Glutamatergic neuron (in vitro differentiated cells): ENCODE data around the gene AHSP. TPM values are rescaled to one million over a fixed set of nuclear protein-coding genes. Genes with fewer than 3 reads are reported as not detected.

Experiments
- DNase-seq: peaks from one replicate; pipeline ENCODE4 v3.0.0; 2022
- H3K27ac Mint-ChIP-seq: one replicate; pipeline ENCODE4 v1.8.0; 2020; ENCODE audit warnings: mild to moderate bottlenecking, mixed read lengths, inconsistent platforms; ENCODE audit not compliant: unreplicated experiment
- H3K27me3 Mint-ChIP-seq: one replicate; pipeline ENCODE4 v1.8.0; 2020; ENCODE audit warnings: mild to moderate bottlenecking, moderate library complexity, mixed read lengths, inconsistent platforms; ENCODE audit not compliant: unreplicated experiment
- H3K36me3 Mint-ChIP-seq: one replicate; pipeline ENCODE4 v1.8.0; 2020; ENCODE audit warnings: mild to moderate bottlenecking, mixed read lengths, inconsistent platforms; ENCODE audit not compliant: unreplicated experiment
- H3K4me1 Mint-ChIP-seq: one replicate; pipeline ENCODE4 v1.8.0; 2020; ENCODE audit warnings: mild to moderate bottlenecking, low read depth, mixed read lengths, inconsistent platforms; ENCODE audit not compliant: unreplicated experiment
- H3K4me3 Mint-ChIP-seq: one replicate; pipeline ENCODE4 v1.8.0; 2020; ENCODE audit warnings: mild to moderate bottlenecking, mixed read lengths, inconsistent platforms; ENCODE audit not compliant: unreplicated experiment
- H3K9me3 Mint-ChIP-seq: one replicate; pipeline ENCODE4 v1.8.0; 2020; ENCODE audit warnings: mild to moderate bottlenecking, moderate library complexity, mixed read lengths, inconsistent platforms; ENCODE audit not compliant: unreplicated experiment
- total RNA-seq: library from RNA; stranded (reverse); fragmentation: NEBNext Ultra II Directional; extraction: Animal tissue kit (Norgen Biotek cat#: 25700); gene quantifications from one replicate; pipeline ENCODE4 v1.2.1, GENCODE V29; 2021; ENCODE audit not compliant: unreplicated experiment
- TF ChIP-seq, protein P1 (sequence below): fragments of 200-600 bp; sonication (generic); IDR thresholded peaks from one replicate; pipeline ENCODE4 v1.5.0; 2021; ENCODE audit not compliant: partially characterized antibody, unreplicated experiment

Gene AHSP
- total RNA-seq, 1 donor from 2014 or later, result not detected

DNA sequence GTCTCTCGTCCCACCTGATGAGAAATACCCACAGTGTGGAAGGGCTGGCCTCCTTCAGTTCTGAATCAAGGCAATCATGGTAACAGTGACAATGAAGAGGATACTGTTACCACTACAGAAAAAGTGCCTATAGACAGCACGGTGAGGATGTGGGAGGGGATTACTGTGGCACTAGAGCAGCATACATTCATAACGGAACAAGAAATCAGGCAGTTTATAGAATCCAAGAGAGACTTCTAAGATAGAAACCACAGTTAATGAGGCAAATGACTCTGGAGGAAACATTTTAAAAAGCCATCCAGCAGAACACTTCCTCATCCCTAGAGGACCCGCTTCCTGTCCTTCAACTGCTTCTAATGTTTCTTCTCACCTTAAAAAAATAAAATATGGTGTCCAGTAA lies 22.2 kb upstream of the AHSP start:
- TF ChIP-seq, protein P1, sequence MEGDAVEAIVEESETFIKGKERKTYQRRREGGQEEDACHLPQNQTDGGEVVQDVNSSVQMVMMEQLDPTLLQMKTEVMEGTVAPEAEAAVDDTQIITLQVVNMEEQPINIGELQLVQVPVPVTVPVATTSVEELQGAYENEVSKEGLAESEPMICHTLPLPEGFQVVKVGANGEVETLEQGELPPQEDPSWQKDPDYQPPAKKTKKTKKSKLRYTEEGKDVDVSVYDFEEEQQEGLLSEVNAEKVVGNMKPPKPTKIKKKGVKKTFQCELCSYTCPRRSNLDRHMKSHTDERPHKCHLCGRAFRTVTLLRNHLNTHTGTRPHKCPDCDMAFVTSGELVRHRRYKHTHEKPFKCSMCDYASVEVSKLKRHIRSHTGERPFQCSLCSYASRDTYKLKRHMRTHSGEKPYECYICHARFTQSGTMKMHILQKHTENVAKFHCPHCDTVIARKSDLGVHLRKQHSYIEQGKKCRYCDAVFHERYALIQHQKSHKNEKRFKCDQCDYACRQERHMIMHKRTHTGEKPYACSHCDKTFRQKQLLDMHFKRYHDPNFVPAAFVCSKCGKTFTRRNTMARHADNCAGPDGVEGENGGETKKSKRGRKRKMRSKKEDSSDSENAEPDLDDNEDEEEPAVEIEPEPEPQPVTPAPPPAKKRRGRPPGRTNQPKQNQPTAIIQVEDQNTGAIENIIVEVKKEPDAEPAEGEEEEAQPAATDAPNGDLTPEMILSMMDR, result no peak
- H3K4me3 Mint-ChIP-seq, result no peak overlapping the region
- no peak for DNase-seq
- no peak overlapping the region for H3K27ac Mint-ChIP-seq
- H3K4me1 Mint-ChIP-seq, result peaks cover 11% of the 10 kb centered on the region
- peaks cover 5% of the 10 kb centered on the region for H3K27me3 Mint-ChIP-seq
- no peaks in the 10 kb centered on the region for H3K36me3 Mint-ChIP-seq
- H3K9me3 Mint-ChIP-seq, result peaks cover 3% of the 10 kb centered on the region

DNA sequence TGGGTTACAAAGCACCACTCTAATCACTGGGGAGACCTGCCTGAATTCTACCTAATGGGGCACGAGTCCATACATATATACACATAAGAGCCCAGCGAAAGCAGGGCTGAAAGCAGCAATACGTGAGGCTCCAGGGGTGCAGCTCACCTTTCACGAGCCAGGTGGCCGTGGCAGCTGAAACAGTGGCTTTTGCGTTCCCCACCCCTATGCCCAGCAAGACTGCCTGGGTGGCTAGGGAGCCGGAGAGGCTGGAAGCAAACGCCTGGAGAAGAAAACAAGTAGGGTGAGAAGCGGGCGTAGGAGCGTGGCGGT lies 20.1 kb upstream of the AHSP start:
- DNase-seq, result no peak
- peaks cover 3% of the 10 kb centered on the region for H3K9me3 Mint-ChIP-seq
- TF ChIP-seq, protein P1, result no peak
- peaks cover 11% of the 10 kb centered on the region for H3K4me1 Mint-ChIP-seq
- H3K4me3 Mint-ChIP-seq, result peak overlapping the region; percentile 91
- no peaks in the 10 kb centered on the region for H3K36me3 Mint-ChIP-seq
- H3K27me3 Mint-ChIP-seq, result peaks cover 5% of the 10 kb centered on the region
- H3K27ac Mint-ChIP-seq, result peak overlapping the region; percentile 44

DNA sequence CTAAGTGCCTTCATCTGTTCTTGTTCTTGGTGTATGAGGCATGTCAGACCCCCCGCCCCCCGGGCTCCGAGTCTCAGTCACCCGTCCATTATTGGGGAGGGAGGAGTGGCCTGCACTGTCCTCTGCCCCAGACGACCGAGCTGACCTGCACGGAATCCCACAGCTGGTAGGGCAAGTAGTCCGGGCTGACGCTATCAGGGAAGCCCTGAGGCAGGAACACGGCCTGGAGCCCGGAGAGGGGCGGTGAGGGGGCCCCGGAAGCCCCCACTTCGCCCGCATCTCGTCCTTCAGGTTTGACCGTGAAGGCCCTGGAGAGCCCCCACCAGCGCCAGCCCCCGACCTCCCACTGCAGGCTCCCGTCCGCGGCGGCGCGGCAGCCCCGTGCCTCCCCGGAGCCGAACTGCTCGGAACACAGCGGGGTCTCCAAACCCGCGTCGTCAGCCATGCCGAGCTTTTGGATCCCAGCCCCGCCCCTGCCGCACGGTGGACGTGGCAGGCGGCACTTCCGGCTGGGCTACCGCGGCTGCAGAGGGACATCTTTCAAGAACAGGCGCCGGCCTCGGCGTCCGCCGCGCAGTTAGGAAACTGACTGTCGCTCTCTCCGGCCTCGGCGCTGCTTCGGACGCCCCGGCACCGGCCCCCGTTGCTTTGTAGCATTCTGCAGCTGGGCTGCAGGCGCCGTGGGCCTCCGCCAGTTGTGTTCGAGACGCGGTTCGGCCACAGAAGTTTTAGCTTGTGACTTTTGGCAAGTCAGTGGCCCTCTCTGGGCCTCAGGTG lies 19.6 kb upstream of the AHSP start, which contains the start of gene RUSF1:
Gene RUSF1 (minus strand): TSS at position 463 of the 777 bp plus-strand sequence. CDS start 18 bp downstream, at position 445.
- Mint-ChIP-seq H3K4me3 (peak within 1 kb of the TSS; percentile 94), H3K27ac (peak within 1 kb of the TSS; percentile 85), H3K4me1 (peaks cover 11% of the 10 kb centered on the region), H3K27me3 (peaks cover 5% of the 10 kb centered on the region), H3K9me3 (peaks cover 3% of the 10 kb centered on the region), H3K36me3 (no peaks in the 10 kb centered on the region)
- TF ChIP-seq, protein P1, result no peak
- DNase-seq, result peak; percentile 93

DNA sequence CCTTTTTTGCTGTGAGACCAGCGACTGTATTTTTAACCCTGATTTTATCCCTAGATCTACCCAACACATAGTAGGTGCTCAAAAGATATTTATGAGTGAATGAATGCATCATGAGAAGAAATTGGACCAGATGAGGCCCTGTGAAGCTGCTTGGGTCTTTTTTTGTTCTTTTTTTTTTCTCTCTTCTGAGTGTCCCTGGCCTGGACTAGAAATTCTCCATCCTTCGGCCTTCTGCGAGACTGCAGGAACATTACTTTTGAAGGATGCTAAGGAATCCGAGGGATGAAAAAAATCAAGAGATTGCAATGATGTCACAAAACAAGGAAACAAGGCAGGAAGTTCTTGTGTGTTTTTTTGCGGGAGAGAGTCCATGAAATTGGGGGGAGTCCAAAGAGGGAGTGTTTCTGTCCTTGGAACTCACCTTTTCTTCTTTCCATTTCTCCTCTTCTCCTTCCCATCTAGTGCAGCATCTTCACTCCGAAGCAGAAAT lies 18.9 kb upstream of the AHSP start:
- H3K27me3 Mint-ChIP-seq, result peaks cover 5% of the 10 kb centered on the region
- H3K27ac Mint-ChIP-seq, result peak overlapping the region; percentile 85
- TF ChIP-seq, protein P1, result no peak
- no peak for DNase-seq
- peaks cover 3% of the 10 kb centered on the region for H3K9me3 Mint-ChIP-seq
- H3K36me3 Mint-ChIP-seq, result no peaks in the 10 kb centered on the region
- H3K4me1 Mint-ChIP-seq, result peaks cover 11% of the 10 kb centered on the region
- H3K4me3 Mint-ChIP-seq, result peak overlapping the region; percentile 94

DNA sequence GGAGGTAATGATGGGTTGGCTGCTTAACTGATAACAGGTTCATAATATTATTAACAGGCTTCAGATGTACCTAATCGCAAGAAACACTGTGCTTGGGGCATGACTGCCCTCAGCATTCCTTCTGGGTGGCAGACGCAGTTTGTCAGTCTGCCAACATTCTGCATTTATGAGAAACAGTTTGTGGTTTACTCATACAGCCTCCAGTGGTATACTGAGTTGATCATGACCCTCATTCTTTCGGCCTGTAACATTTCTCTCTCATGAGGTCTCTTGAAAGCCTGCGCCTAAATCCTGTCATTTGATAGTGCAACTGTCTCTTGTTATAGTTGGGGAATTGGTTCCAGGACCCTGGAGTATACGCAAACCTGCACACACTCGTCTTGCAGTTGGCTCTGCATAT lies 14.6 kb upstream of the AHSP start:
- Mint-ChIP-seq H3K9me3 (peaks cover 3% of the 10 kb centered on the region), H3K27me3 (peaks cover 5% of the 10 kb centered on the region), H3K4me3 (no peak overlapping the region), H3K4me1 (peaks cover 7% of the 10 kb centered on the region), H3K36me3 (no peaks in the 10 kb centered on the region), H3K27ac (no peak overlapping the region)
- no peak for DNase-seq
- TF ChIP-seq, protein P1, result no peak
